H9 (cell line): Measurements from ENCODE around the gene TGFBR1. TPM values are rescaled to one million over a fixed set of nuclear protein-coding genes. Genes with fewer than 3 reads are reported as not detected.

Source experiments
- DNase-seq: peaks from one replicate; pipeline ENCODE4 v3.0.0-alpha.2; 2017
- H2AFZ ChIP-seq: one replicate; pipeline ENCODE4 v1.6.1; 2013; ENCODE audit warnings: mild to moderate bottlenecking, low read length, control low read depth, moderate library complexity
- H2AK5ac ChIP-seq: 2 replicates; pipeline ENCODE4 v1.6.1; 2013; ENCODE audit warnings: low read length, control low read depth, mixed read lengths; ENCODE audit not compliant: insufficient read length
- H2BK120ac ChIP-seq: one replicate; pipeline ENCODE4 v1.6.1; 2013; ENCODE audit warnings: low read depth, mild to moderate bottlenecking, low read length, control low read depth, inconsistent platforms; ENCODE audit not compliant: poor library complexity, severe bottlenecking
- H2BK12ac ChIP-seq: 2 replicates; pipeline ENCODE4 v1.6.1; 2013; ENCODE audit warnings: low read length, control low read depth, mixed read lengths, low read depth; ENCODE audit not compliant: insufficient read length
- H2BK15ac ChIP-seq: 2 replicates; pipeline ENCODE4 v1.6.1; 2013; ENCODE audit warnings: low read depth, low read length, control low read depth
- H2BK20ac ChIP-seq: one replicate; pipeline ENCODE4 v1.6.1; 2013; ENCODE audit warnings: low read depth, mild to moderate bottlenecking, low read length, control low read depth, inconsistent platforms; ENCODE audit not compliant: poor library complexity, severe bottlenecking
- H2BK5ac ChIP-seq: 2 replicates; pipeline ENCODE4 v1.6.1; 2013; ENCODE audit warnings: low read length, control low read depth, mixed read lengths; ENCODE audit not compliant: insufficient read length
- H3K14ac ChIP-seq: 2 replicates; pipeline ENCODE4 v1.6.1; 2013; ENCODE audit warnings: low read length, control low read depth; ENCODE audit not compliant: insufficient read depth
- H3K18ac ChIP-seq: 2 replicates; pipeline ENCODE4 v1.6.1; 2013; ENCODE audit warnings: low read depth, mild to moderate bottlenecking, mixed read lengths, low read length, control low read depth; ENCODE audit not compliant: insufficient read length
- H3K23ac ChIP-seq: 2 replicates; pipeline ENCODE4 v1.6.1; 2013; ENCODE audit warnings: low read length, control low read depth, mixed read lengths, low read depth; ENCODE audit not compliant: insufficient read length
- H3K23me2 ChIP-seq: 2 replicates; pipeline ENCODE4 v1.6.1; 2013; ENCODE audit warnings: low read depth, mild to moderate bottlenecking, mixed read lengths, low read length, control low read depth; ENCODE audit not compliant: insufficient read length, poor library complexity, severe bottlenecking
- H3K27ac ChIP-seq: 2 replicates; pipeline ENCODE4 v1.5.1; 2013; ENCODE audit warnings: low read length, control low read depth, mixed read lengths, low read depth; ENCODE audit not compliant: insufficient read length
- H3K27me3 ChIP-seq: 2 replicates; pipeline ENCODE4 v1.6.1; 2013; ENCODE audit warnings: low read length, control low read depth, inconsistent platforms; ENCODE audit not compliant: insufficient read depth
- H3K4ac ChIP-seq: 2 replicates; pipeline ENCODE4 v1.6.1; 2013; ENCODE audit warnings: low read depth, mild to moderate bottlenecking, control low read depth, inconsistent platforms, low read length, moderate library complexity
- H3K4me1 ChIP-seq: 2 replicates; pipeline ENCODE4 v1.6.1; 2013; ENCODE audit warnings: low read length, control low read depth, inconsistent platforms; ENCODE audit not compliant: insufficient read depth
- H3K4me2 ChIP-seq: 2 replicates; pipeline ENCODE4 v1.6.1; 2013; ENCODE audit warnings: low read length, control low read depth, mixed read lengths; ENCODE audit not compliant: insufficient read length, insufficient read depth
- H3K56ac ChIP-seq: 2 replicates; pipeline ENCODE4 v1.6.1; 2013; ENCODE audit warnings: low read depth, mild to moderate bottlenecking, mixed read lengths, low read length, control low read depth; ENCODE audit not compliant: insufficient read length
- H3K79me1 ChIP-seq: 2 replicates; pipeline ENCODE4 v1.6.1; 2013; ENCODE audit warnings: low read depth, mild to moderate bottlenecking, moderate library complexity, low read length, control low read depth, inconsistent platforms; ENCODE audit not compliant: insufficient read depth, poor library complexity, severe bottlenecking
- H3K79me2 ChIP-seq: 2 replicates; pipeline ENCODE4 v1.6.1; 2013; ENCODE audit warnings: low read length, control low read depth, inconsistent platforms; ENCODE audit not compliant: insufficient read depth
- H3K9ac ChIP-seq: 2 replicates; pipeline ENCODE4 v1.6.1; 2013; ENCODE audit warnings: low read length, control low read depth, mixed read lengths; ENCODE audit not compliant: insufficient read length; ENCODE audit errors: extremely low read depth
- H3K9me3 ChIP-seq: one replicate; pipeline ENCODE4 v1.6.1; 2013; ENCODE audit warnings: low read depth, low read length, inconsistent platforms; ENCODE audit not compliant: control insufficient read depth
- H3T11ph ChIP-seq: one replicate; pipeline ENCODE4 v1.6.1; 2013; ENCODE audit warnings: mild to moderate bottlenecking, low read length, control low read depth, inconsistent platforms
- H4K20me1 ChIP-seq: one replicate; pipeline ENCODE4 v1.6.1; 2013; ENCODE audit not compliant: control insufficient read depth, insufficient read length, insufficient read depth
- H4K5ac ChIP-seq: 2 replicates; pipeline ENCODE4 v1.6.1; 2013; ENCODE audit warnings: low read depth, mild to moderate bottlenecking, mixed read lengths, low read length, control low read depth; ENCODE audit not compliant: insufficient read length
- H4K8ac ChIP-seq: replicated peaks from 2 replicates; pipeline ENCODE4 v1.6.1; 2013; ENCODE audit warnings: low read length, control low read depth, mixed read lengths, low read depth; ENCODE audit not compliant: insufficient read length
- H4K91ac ChIP-seq: 2 replicates; pipeline ENCODE4 v1.6.1; 2013; ENCODE audit warnings: low read depth, mild to moderate bottlenecking, moderate library complexity, mixed read lengths, low read length, control low read depth; ENCODE audit not compliant: insufficient read length
- H3K27ac Mint-ChIP-seq, 3 experiments: 2 replicates in 2 of 3; 3 replicates in 1 of 3; pipeline ENCODE4 v1.8.0; 2020 to 2021; ENCODE audit warnings: mixed read lengths in 3 of 3, mild to moderate bottlenecking in 1 of 3, moderate library complexity in 1 of 3
- H3K27me3 Mint-ChIP-seq: 2 replicates; pipeline ENCODE4 v1.8.0; 2021; ENCODE audit warnings: low read depth, mild to moderate bottlenecking, moderate library complexity, mixed read lengths
- H3K36me3 Mint-ChIP-seq, 3 experiments: 2 replicates in 2 of 3; 3 replicates in 1 of 3; pipeline ENCODE4 v1.8.0; 2020 to 2021; ENCODE audit warnings: low read depth in 3 of 3, mixed read lengths in 3 of 3; ENCODE audit not compliant: insufficient read depth in 1 of 3
- H3K4me1 Mint-ChIP-seq, 2 experiments: 2 replicates each; pipeline ENCODE4 v1.8.0; 2020; ENCODE audit warnings: mixed read lengths in 2 of 2
- H3K4me3 Mint-ChIP-seq, 2 experiments: 2 replicates in 1 of 2; 3 replicates in 1 of 2; pipeline ENCODE4 v1.8.0; 2020 to 2021; ENCODE audit warnings: mild to moderate bottlenecking in 2 of 2, mixed read lengths in 2 of 2, moderate library complexity in 1 of 2
- H3K9me3 Mint-ChIP-seq, 2 experiments: 2 replicates in 1 of 2; 3 replicates in 1 of 2; pipeline ENCODE4 v1.8.0; 2020; ENCODE audit warnings: mild to moderate bottlenecking in 2 of 2, mixed read lengths in 2 of 2, moderate library complexity in 1 of 2
- CTCF ChIP-seq: fragments of 200-600 bp; sonication (generic); conservative IDR thresholded peaks from 3 replicates; pipeline ENCODE4 v1.8.0; 2021; ENCODE audit warnings: antibody characterized with exemption, mild to moderate bottlenecking
- WGBS: extraction: QIAGEN DNeasy Blood & Tissue Kit; methylation state at CpG from one replicate; pipeline ENCODE4 v1.1.7; 2013; ENCODE audit warnings: missing lambda C conversion rate, low lambda C conversion rate, mixed read lengths; ENCODE audit not compliant: insufficient read length; ENCODE audit errors: extremely low coverage; 5-methylcytosine and 5-hydroxymethylcytosine counted together
- total RNA-seq: library from RNA; stranded (reverse); gene quantifications from 2 replicates; pipeline ENCODE4 v1.2.1, GENCODE V29; 2021

The TGFBR1 gene
- total RNA-seq, 1 experiment from 2014 or later: 59.3 TPM

- WGBS: no CpG with 5 or more reads among the region's 2 CpGs
- Histone ChIP-seq H3K18ac (no peak overlapping the region), H3K9me3 (peaks cover 6% of the 10 kb centered on the region), H3K4me2 (no peak overlapping the region), H3K14ac (no peak overlapping the region), H3K27me3 (no peaks in the 10 kb centered on the region), H3T11ph (no peak overlapping the region), H4K8ac (no peak overlapping the region), H3K4me1 (peaks cover 3% of the 10 kb centered on the region; the same call in 1 of the 2 replicates), H3K79me1 (peaks cover 5% of the 10 kb centered on the region), H4K20me1 (no peaks in the 10 kb centered on the region), H3K23me2 (no peaks in the 10 kb centered on the region), H2BK12ac (no peak overlapping the region), H4K5ac (no peak overlapping the region), H2BK15ac (no peak overlapping the region), H3K79me2 (peaks cover 11% of the 10 kb centered on the region; the same call in 1 of the 2 replicates), H2AK5ac (no peak overlapping the region), H2AFZ (no peak overlapping the region), H2BK5ac (no peak overlapping the region), H3K56ac (no peak overlapping the region), H2BK20ac (no peak overlapping the region), H3K4ac (no peak overlapping the region), H3K9ac (no peak overlapping the region), H3K23ac (no peak overlapping the region), H3K27ac (no peak overlapping the region), H2BK120ac (no peak overlapping the region), H4K91ac (no peak overlapping the region)
- Mint-ChIP-seq H3K4me3 (no peak overlapping the region), H3K36me3 (peaks cover 5 to 20% (median 18%) of the 10 kb centered on the region in 3 experiments), H3K9me3 (peaks cover 6 to 18% of the 10 kb centered on the region in 2 experiments; a peak in 4 of 5 replicates), H3K4me1 (peaks cover 9 to 13% of the 10 kb centered on the region in 2 experiments), H3K27me3 (no peaks in the 10 kb centered on the region), H3K27ac (no peak overlapping the region)
- TF ChIP-seq CTCF: no peak
- DNase-seq: no peak
Observed at GRCh38 chr9:99126312-99126711, 21.4 kb downstream of the TGFBR1 start.
